Activated CD4-positive, alpha-beta T cell treated with anti-CD3 and anti-CD28 coated beads, Interleukin-2, amount 10 ng/mL, durations not matched to agents 7 days and 5 days (primary cell): ENCODE measurements around the gene ASH1L. TPM values are rescaled to one million over a fixed set of nuclear protein-coding genes. Genes with fewer than 3 reads are reported as not detected.
A peak's percentile ranks its signal among the peaks of the same experiment; 100 is the strongest.

Experiments used
- CTCF ChIA-PET: fragments of 350-600 bp; sonication (Branson Sonifier 250); formaldehyde crosslinking; loops from one replicate; lab custom pipeline; 2021; ENCODE audit warnings: antibody characterized with exemption; lab: Charles Lee
- POLR2A ChIA-PET: fragments of 350-600 bp; sonication (Branson Sonifier 250); formaldehyde crosslinking; loops from one replicate; lab custom pipeline; 2021; ENCODE audit warnings: antibody characterized with exemption; lab: Charles Lee
- DNase-seq: peaks from one replicate; pipeline ENCODE4 v3.0.0-alpha.2; 2020
- H3K27ac Mint-ChIP-seq: one replicate; pipeline ENCODE4 v1.8.0; 2021; ENCODE audit warnings: mild to moderate bottlenecking, moderate library complexity, mixed read lengths
- H3K27me3 Mint-ChIP-seq: one replicate; pipeline ENCODE4 v1.8.0; 2021; ENCODE audit warnings: mixed read lengths
- H3K36me3 Mint-ChIP-seq: one replicate; pipeline ENCODE4 v1.8.0; 2021; ENCODE audit warnings: low read depth, mixed read lengths
- H3K4me1 Mint-ChIP-seq: one replicate; pipeline ENCODE4 v1.8.0; 2021; ENCODE audit warnings: mixed read lengths
- H3K4me3 Mint-ChIP-seq: one replicate; pipeline ENCODE4 v1.8.0; 2021; ENCODE audit warnings: mild to moderate bottlenecking, moderate library complexity, mixed read lengths
- H3K9me3 Mint-ChIP-seq: one replicate; pipeline ENCODE4 v1.8.0; 2021; ENCODE audit warnings: mixed read lengths
- total RNA-seq, 2 experiments: library from RNA; stranded (reverse); gene quantifications; one replicate each; pipeline ENCODE4 v1.2.3, GENCODE V29; 2021

The ASH1L gene
- total RNA-seq, 2 experiments from 2014 or later, result 42.9 to 44.1 TPM

DNA sequence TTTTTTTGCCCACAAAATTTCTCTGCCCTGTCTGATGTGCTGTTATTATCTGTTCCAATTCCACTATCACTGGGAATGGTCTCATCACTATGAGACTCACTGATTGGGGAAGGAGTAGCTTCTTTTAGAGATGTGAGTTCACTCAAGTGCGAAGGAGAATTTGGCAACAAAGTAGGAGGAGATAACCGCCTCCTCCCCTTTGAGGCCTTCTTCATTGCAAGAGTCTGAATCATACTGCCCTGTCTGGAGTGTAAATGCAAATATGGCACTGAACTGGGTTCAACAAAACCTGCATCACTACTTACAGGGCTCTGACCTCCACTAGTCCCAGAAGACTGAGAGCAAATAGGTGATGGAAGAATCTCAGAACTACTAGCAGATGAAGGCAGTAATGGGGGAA lies 83.4 kb downstream of the ASH1L start:
- DNase-seq, result no peak
- Mint-ChIP-seq H3K27ac (no peak overlapping the region), H3K4me3 (no peak overlapping the region), H3K27me3 (no peaks in the 10 kb centered on the region), H3K4me1 (no peaks in the 10 kb centered on the region), H3K36me3 (peaks cover 57% of the 10 kb centered on the region), H3K9me3 (peaks cover 3% of the 10 kb centered on the region)
- POLR2A ChIA-PET, result no interaction called here
- CTCF ChIA-PET, result no interaction called here

GRCh38 chr1:155478270-155478852 lies 84.2 kb downstream of the ASH1L start:
- Mint-ChIP-seq H3K36me3 (peaks cover 62% of the 10 kb centered on the region), H3K9me3 (peaks cover 3% of the 10 kb centered on the region), H3K4me3 (no peak overlapping the region), H3K4me1 (no peaks in the 10 kb centered on the region), H3K27me3 (no peaks in the 10 kb centered on the region), H3K27ac (no peak overlapping the region)
- DNase-seq, result no peak
- POLR2A ChIA-PET, result no interaction called here
- CTCF ChIA-PET, result interaction anchor here (1.7 kb wide), 1 partner anchor 12 kb away, joined by 3 read pairs; no protein-coding TSS in a partner anchor

DNA sequence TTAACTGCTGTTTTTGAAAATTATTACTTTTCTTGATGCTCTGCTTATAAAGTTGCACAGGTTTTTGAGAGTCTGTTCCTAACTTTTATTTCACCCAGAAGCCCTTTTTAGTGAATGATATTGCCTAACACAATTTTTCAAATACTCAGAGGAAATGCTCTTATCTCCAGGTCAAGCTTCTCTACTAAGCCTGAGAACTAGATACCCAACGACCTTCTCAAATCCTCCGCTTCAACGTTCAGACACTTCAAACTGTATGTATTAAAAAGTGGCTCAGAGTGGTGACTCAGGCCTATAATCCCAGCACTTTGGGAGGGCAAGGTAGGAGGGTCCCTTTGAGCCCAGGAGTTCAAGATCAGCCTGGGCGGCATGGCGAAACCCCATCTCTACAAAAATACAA lies 88.5 kb downstream of the ASH1L start:
- no peak for DNase-seq
- ChIA-PET POLR2A (no interaction called here), CTCF (no interaction called here)
- H3K27me3 Mint-ChIP-seq, result no peaks in the 10 kb centered on the region
- H3K4me3 Mint-ChIP-seq, result no peak overlapping the region
- peaks cover 19% of the 10 kb centered on the region for H3K9me3 Mint-ChIP-seq
- H3K4me1 Mint-ChIP-seq, result peaks cover 2% of the 10 kb centered on the region
- peaks cover 62% of the 10 kb centered on the region for H3K36me3 Mint-ChIP-seq
- H3K27ac Mint-ChIP-seq, result no peak overlapping the region

GRCh38 chr1:155473151-155473821 lies 89.3 kb downstream of the ASH1L start:
- DNase-seq, result no peak
- ChIA-PET CTCF (interaction anchor here (0.5 to 1.0 kb wide), 4 partner anchors 43 to 134 kb away, joined by 3 to 4 read pairs (median 4); no protein-coding TSS in a partner anchor), POLR2A (no interaction called here)
- H3K27me3 Mint-ChIP-seq, result no peaks in the 10 kb centered on the region
- peaks cover 58% of the 10 kb centered on the region for H3K36me3 Mint-ChIP-seq
- no peak overlapping the region for H3K4me3 Mint-ChIP-seq
- peaks cover 2% of the 10 kb centered on the region for H3K4me1 Mint-ChIP-seq
- no peak overlapping the region for H3K27ac Mint-ChIP-seq
- peaks cover 19% of the 10 kb centered on the region for H3K9me3 Mint-ChIP-seq

- H3K27me3 Mint-ChIP-seq, result no peaks in the 10 kb centered on the region
- no peak overlapping the region for H3K4me3 Mint-ChIP-seq
- peaks cover 54% of the 10 kb centered on the region for H3K36me3 Mint-ChIP-seq
- ChIA-PET CTCF (interaction anchor here (0.5 to 1.0 kb wide), 4 partner anchors 44 to 133 kb away, joined by 3 to 4 read pairs (median 4); no protein-coding TSS in a partner anchor), POLR2A (no interaction called here)
- DNase-seq, result no peak
- peaks cover 19% of the 10 kb centered on the region for H3K9me3 Mint-ChIP-seq
- peaks cover 4% of the 10 kb centered on the region for H3K4me1 Mint-ChIP-seq
- H3K27ac Mint-ChIP-seq, result no peak overlapping the region
Observed at GRCh38 chr1:155472491-155473083, 90.0 kb downstream of the ASH1L start.

DNA sequence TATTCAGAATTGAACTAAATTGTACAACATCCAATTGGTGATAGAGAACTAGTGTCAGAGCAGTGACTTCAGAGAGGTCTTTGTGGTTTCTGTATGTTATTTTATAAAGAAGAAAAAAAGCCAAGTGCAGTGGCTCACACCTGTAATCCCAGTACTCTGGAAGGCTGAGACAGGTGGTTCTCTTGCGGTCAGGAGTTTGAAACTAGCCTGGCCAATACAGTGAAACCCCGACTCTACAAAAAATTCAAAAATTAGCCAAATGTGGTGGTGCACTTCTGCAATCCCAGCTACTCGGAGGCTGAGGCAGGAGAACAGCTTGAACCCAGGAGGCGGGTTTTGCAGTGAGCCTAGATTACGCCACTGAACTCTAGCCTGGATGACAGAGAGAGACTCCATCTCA lies 90.7 kb downstream of the ASH1L start:
- Mint-ChIP-seq H3K27me3 (no peaks in the 10 kb centered on the region), H3K36me3 (peaks cover 54% of the 10 kb centered on the region), H3K4me3 (no peak overlapping the region), H3K4me1 (peaks cover 11% of the 10 kb centered on the region), H3K9me3 (peaks cover 19% of the 10 kb centered on the region), H3K27ac (no peak overlapping the region)
- ChIA-PET CTCF (interaction anchor here (1.0 kb wide), 1 partner anchor 11 kb away, joined by 3 read pairs; no protein-coding TSS in a partner anchor), POLR2A (no interaction called here)
- no peak for DNase-seq

GRCh38 chr1:155471026-155471425 lies 91.6 kb downstream of the ASH1L start:
- ChIA-PET POLR2A (no interaction called here), CTCF (interaction anchor here (1.0 kb wide), 1 partner anchor 12 kb away, joined by 3 read pairs; no protein-coding TSS in a partner anchor)
- Mint-ChIP-seq H3K9me3 (peaks cover 19% of the 10 kb centered on the region), H3K27me3 (no peaks in the 10 kb centered on the region), H3K4me1 (peaks cover 18% of the 10 kb centered on the region), H3K36me3 (peaks cover 55% of the 10 kb centered on the region), H3K4me3 (no peak overlapping the region), H3K27ac (no peak overlapping the region)
- no peak for DNase-seq

DNA sequence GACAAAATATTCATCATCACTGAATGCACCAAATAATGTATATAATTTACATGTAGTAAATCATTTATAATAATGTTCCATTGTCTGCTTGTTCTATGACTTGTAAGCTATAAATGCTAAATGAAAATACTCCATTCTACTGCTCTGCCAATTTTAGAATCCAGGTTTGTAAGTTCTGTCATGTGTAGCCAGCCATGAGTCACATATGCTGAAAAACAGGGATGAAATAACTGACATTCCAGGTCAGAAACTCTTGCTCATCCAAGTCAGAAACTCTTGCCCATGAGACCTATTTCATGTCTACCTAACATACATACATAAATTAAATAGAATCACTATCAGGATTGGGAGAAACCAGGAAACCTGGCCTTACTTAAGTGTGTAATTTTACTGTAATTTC lies 95.6 kb downstream of the ASH1L start:
- ChIA-PET POLR2A (no interaction called here), CTCF (interaction anchor here (0.5 to 0.7 kb wide), 3 partner anchors 61 to 273 kb away, joined by 3 to 8 read pairs (median 4); no protein-coding TSS in a partner anchor)
- peaks cover 21% of the 10 kb centered on the region for H3K4me1 Mint-ChIP-seq
- peaks cover 40% of the 10 kb centered on the region for H3K36me3 Mint-ChIP-seq
- H3K27ac Mint-ChIP-seq, result no peak overlapping the region
- H3K9me3 Mint-ChIP-seq, result peaks cover 7% of the 10 kb centered on the region
- no peak overlapping the region for H3K4me3 Mint-ChIP-seq
- no peaks in the 10 kb centered on the region for H3K27me3 Mint-ChIP-seq
- DNase-seq, result no peak

- H3K27ac Mint-ChIP-seq, result peak overlapping the region; percentile 27
- H3K27me3 Mint-ChIP-seq, result no peaks in the 10 kb centered on the region
- peaks cover 21% of the 10 kb centered on the region for H3K4me1 Mint-ChIP-seq
- no peak for DNase-seq
- ChIA-PET POLR2A (no interaction called here), CTCF (interaction anchor here (0.5 to 1.2 kb wide), 5 partner anchors 17 to 273 kb away, joined by 3 to 8 read pairs (median 4); no protein-coding TSS in a partner anchor)
- H3K9me3 Mint-ChIP-seq, result peaks cover 5% of the 10 kb centered on the region
- no peak overlapping the region for H3K4me3 Mint-ChIP-seq
- H3K36me3 Mint-ChIP-seq, result peaks cover 37% of the 10 kb centered on the region
Observed at GRCh38 chr1:155466617-155466972, 96.0 kb downstream of the ASH1L start.

DNA sequence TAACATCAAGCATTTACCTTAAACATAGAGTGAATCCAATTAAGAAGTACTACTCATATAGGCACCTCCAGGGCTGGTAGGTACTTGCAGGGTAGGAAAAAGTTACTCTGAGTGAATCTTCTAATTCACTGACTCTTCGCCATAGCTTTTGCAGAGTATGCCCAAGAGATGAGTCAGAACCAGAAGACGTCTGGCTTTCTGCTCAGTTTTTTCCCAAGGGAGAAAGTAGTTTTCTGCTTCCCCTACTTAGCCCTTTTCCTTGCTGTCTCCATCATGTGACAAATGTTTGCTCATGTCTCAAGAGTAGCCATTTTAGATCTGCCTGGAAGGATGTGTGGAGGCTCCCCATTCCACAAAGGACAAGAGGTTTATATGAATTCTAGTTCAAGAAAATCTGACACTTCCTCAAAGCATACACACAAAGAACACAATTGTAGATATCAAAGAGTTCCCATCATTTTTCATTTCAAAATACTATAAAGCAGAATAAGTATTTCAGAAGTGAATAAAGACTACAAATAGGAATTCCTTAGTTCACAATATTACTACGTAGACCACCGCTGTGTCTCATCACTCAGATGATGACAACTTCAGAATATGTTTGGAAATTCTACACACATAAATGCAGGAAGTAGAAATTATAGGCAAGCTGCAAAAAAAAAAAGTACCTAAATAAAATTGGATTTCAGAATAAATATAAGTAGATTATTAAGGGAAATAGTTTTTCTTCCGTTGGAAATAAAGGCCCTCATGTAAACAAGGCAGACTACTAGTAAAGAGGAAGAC lies 98.5 kb downstream of the ASH1L start:
- DNase-seq, result no peak

GRCh38 chr1:155458111-155458510 lies 104.5 kb downstream of the ASH1L start:
- DNase-seq, result no peak
- Mint-ChIP-seq H3K27me3 (no peaks in the 10 kb centered on the region), H3K4me3 (no peak overlapping the region), H3K27ac (no peak overlapping the region), H3K9me3 (no peaks in the 10 kb centered on the region), H3K36me3 (peaks cover 41% of the 10 kb centered on the region), H3K4me1 (peaks cover 11% of the 10 kb centered on the region)
- ChIA-PET CTCF (no interaction called here), POLR2A (no interaction called here)

More for the DNA sequence above, 98.5 kb downstream of the ASH1L start:
- no peaks in the 10 kb centered on the region for H3K27me3 Mint-ChIP-seq
- H3K4me1 Mint-ChIP-seq, result peaks cover 30% of the 10 kb centered on the region
- H3K9me3 Mint-ChIP-seq, result no peaks in the 10 kb centered on the region
- no peak overlapping the region for H3K27ac Mint-ChIP-seq
- H3K4me3 Mint-ChIP-seq, result no peak overlapping the region
- POLR2A ChIA-PET, result no interaction called here
- H3K36me3 Mint-ChIP-seq, result peaks cover 38% of the 10 kb centered on the region
- CTCF ChIA-PET, result no interaction called here

DNA sequence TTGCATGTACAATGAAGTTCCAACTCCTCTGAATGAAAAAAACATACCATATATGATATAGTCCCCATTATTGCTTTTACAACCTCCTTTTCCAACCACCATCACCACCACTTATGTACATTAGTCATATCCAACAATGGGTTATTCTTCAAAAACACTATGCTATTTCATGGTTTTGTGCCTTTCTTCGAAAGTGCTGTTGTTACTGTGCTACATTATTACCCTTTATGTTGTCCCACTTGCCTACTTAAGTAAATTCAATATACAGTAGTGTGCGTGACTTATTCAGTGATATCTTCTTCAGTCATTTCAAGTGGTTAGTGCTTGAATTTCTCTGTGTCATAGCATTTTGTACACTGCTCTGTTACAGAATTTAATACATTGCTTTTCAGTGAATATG lies 105.3 kb downstream of the ASH1L start:
- Mint-ChIP-seq H3K4me1 (peaks cover 11% of the 10 kb centered on the region), H3K9me3 (no peaks in the 10 kb centered on the region), H3K36me3 (peaks cover 37% of the 10 kb centered on the region), H3K27me3 (no peaks in the 10 kb centered on the region), H3K27ac (no peak overlapping the region), H3K4me3 (no peak overlapping the region)
- ChIA-PET POLR2A (no interaction called here), CTCF (no interaction called here)
- no peak for DNase-seq
